NCI-H345 treated with DMSO at 0.1 percent for 48 hours (cell line): ENCODE data around the gene NKX1-2.
"Not testable (repeated sequence)": the region's sequence is repeated elsewhere in the genome, so short reads cannot be mapped to it uniquely, and the experiment has no call there.

Experiments used
- DNase-seq: peaks from one replicate; lab custom pipeline; 2025; ENCODE audit not compliant: unreplicated experiment; lab: John Stamatoyannopoulos, UW

Gene NKX1-2

GRCh38 chr10:124453960-124454610 is 4.2 kb upstream of the NKX1-2 start:
- DNase-seq = no peak

- no peak for DNase-seq
Observed at GRCh38 chr10:124451276-124451675, 1.4 kb upstream of the NKX1-2 start.

- DNase-seq = no peak
Observed at GRCh38 chr10:124450783-124451057, 885 bp upstream of the NKX1-2 start.

GRCh38 chr10:124449170-124450011 is 444 bp downstream of the NKX1-2 start:
- DNase-seq = peak; percentile 14

- no peak for DNase-seq
Observed at GRCh38 chr10:124448696-124449169, 1.1 kb downstream of the NKX1-2 start.

GRCh38 chr10:124447751-124448466 is 1.9 kb downstream of the NKX1-2 start:
- DNase-seq = no peak

GRCh38 chr10:124446830-124447750 is 2.7 kb downstream of the NKX1-2 start:
- DNase-seq = no peak

GRCh38 chr10:124441694-124442093 is 8.1 kb downstream of the NKX1-2 start:
- not testable (repeated sequence) for DNase-seq

GRCh38 chr10:124436191-124436638 is 13.6 kb downstream of the NKX1-2 start:
- no peak for DNase-seq

GRCh38 chr10:124435683-124436082 is 14.2 kb downstream of the NKX1-2 start:
- not testable (repeated sequence) for DNase-seq

GRCh38 chr10:124433461-124433860 is 16.4 kb downstream of the NKX1-2 start:
- DNase-seq = no peak

- no peak for DNase-seq
Observed at GRCh38 chr10:124430077-124430476, 19.8 kb downstream of the NKX1-2 start.

GRCh38 chr10:124429576-124429975 is 20.3 kb downstream of the NKX1-2 start:
- DNase-seq = no peak

GRCh38 chr10:124428207-124428777 is 21.5 kb downstream of the NKX1-2 start:
- DNase-seq = no peak

- no peak for DNase-seq
Observed at GRCh38 chr10:124425227-124425962, 24.4 kb downstream of the NKX1-2 start.

GRCh38 chr10:124423813-124424212 is 26.0 kb downstream of the NKX1-2 start:
- no peak for DNase-seq

- no peak for DNase-seq
Observed at GRCh38 chr10:124422742-124423141, 27.1 kb downstream of the NKX1-2 start.

- no peak for DNase-seq
Observed at GRCh38 chr10:124420254-124420653, 29.6 kb downstream of the NKX1-2 start.

- no peak for DNase-seq
Observed at GRCh38 chr10:124419635-124420034, 30.2 kb downstream of the NKX1-2 start.
